ENCODE results near the gene CARS1.

DNA sequence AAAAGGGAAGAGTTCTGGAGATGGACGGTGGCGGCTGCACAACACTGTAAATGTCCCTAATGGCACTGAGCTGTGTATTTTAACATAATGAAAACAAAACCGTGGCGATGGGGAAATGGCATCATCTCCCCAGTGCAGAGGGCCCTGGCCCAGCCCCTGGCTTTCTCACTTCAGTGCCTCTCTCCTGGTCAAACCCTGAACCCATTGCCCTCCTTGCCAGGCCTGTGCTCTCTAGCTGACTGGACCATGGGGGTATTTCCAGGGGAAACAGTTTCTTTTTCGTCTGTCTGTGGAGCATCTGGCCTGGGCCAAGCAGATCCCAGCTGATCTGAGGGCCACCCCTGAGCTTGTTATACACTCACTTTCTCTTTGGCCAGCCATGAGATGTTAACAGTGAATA, 47.7 kb downstream of the CARS1 start:
- TF ChIP-seq SUZ12 (IDR thresholded peaks at IDR 0.05; ENCODE audit: extremely low read depth, insufficient read depth, insufficient read length) (no peak), ZNF274 (IDR thresholded peaks at IDR 0.05; ENCODE audit: low read depth, low read length) (no peak)

Data from NT2/D1 (cell line).